ENCODE data around the gene ITGA5. TPM values are rescaled to one million over a fixed set of nuclear protein-coding genes. Genes with fewer than 3 reads are reported as not detected.

ITGA5 gene
- total RNA-seq, 1 experiment from 2014 or later: 12.2 TPM

- Histone ChIP-seq H2BK15ac (ENCODE audit: low read depth, low read length) (no peak overlapping the region), H3K9ac (ENCODE audit: extremely low read depth, insufficient read length, low read length) (no peak overlapping the region), H4K20me1 (ENCODE audit: control insufficient read depth, insufficient read depth, insufficient read length) (no peaks in the 10 kb centered on the region)
These were observed 39.5 kb downstream of the ITGA5 start for GRCh38 chr12:54379398-54380201.

More at GRCh38 chr12:54379398-54380201, 39.5 kb downstream of the ITGA5 start:
- no peak overlapping the region for H3K56ac ChIP-seq (ENCODE audit: insufficient read length, low read depth, low read length)
- H3K4me3 Mint-ChIP-seq: peak overlapping the region; percentile 62 to 81
- no peak overlapping the region for H3K14ac ChIP-seq (ENCODE audit: insufficient read depth, low read length)
- no peaks in the 10 kb centered on the region for H3K79me1 ChIP-seq (ENCODE audit: insufficient read depth, low read depth, low read length, poor library complexity, severe bottlenecking)
- H3K4ac ChIP-seq (ENCODE audit: low read depth, low read length): no peak overlapping the region
- H3T11ph ChIP-seq (ENCODE audit: low read length): no peak overlapping the region
- no peak overlapping the region; a peak in 1 of 7 replicates for H3K27ac Mint-ChIP-seq
- peak; percentile 100 for TF ChIP-seq CTCF (conservative IDR thresholded peaks at IDR 0.05)
- H3K27me3 ChIP-seq (ENCODE audit: insufficient read depth, low read length): no peaks in the 10 kb centered on the region
- no peak overlapping the region for H4K8ac ChIP-seq (replicated peaks; ENCODE audit: insufficient read length, low read depth, low read length)
- no peak overlapping the region for H2AFZ ChIP-seq (ENCODE audit: low read length)
- H3K4me1 Mint-ChIP-seq: peaks cover 24 to 30% of the 10 kb centered on the region in 2 experiments
- H2AK5ac ChIP-seq (ENCODE audit: insufficient read length, low read length): no peak overlapping the region
- no peaks in the 10 kb centered on the region for H3K9me3 ChIP-seq (ENCODE audit: control insufficient read depth, low read depth, low read length)
- H3K4me1 ChIP-seq (ENCODE audit: insufficient read depth, low read length): no peaks in the 10 kb centered on the region
- H3K23ac ChIP-seq (ENCODE audit: insufficient read length, low read depth, low read length): no peak overlapping the region
- no peak overlapping the region for H4K5ac ChIP-seq (ENCODE audit: insufficient read length, low read depth, low read length)
- no peak overlapping the region for H3K27ac ChIP-seq (ENCODE audit: insufficient read length, low read depth, low read length)
- H3K27me3 Mint-ChIP-seq (ENCODE audit: low read depth): peaks cover 31% of the 10 kb centered on the region
- WGBS (ENCODE audit: extremely low coverage, insufficient read length, low lambda C conversion rate): no CpG with 5 or more reads among the region's 19 CpGs
- no peaks in the 10 kb centered on the region for H3K9me3 Mint-ChIP-seq
- no peak overlapping the region for H2BK120ac ChIP-seq (ENCODE audit: low read depth, low read length, poor library complexity, severe bottlenecking)
- no peaks in the 10 kb centered on the region for H3K23me2 ChIP-seq (ENCODE audit: insufficient read length, low read depth, low read length, poor library complexity, severe bottlenecking)
- H3K18ac ChIP-seq (ENCODE audit: insufficient read length, low read depth, low read length): no peak overlapping the region
- no peaks in the 10 kb centered on the region for H3K79me2 ChIP-seq (ENCODE audit: insufficient read depth, low read length)
- H2BK12ac ChIP-seq (ENCODE audit: insufficient read length, low read depth, low read length): no peak overlapping the region
- H2BK20ac ChIP-seq (ENCODE audit: low read depth, low read length, poor library complexity, severe bottlenecking): no peak overlapping the region
- peak; percentile 96 for DNase-seq
- H2BK5ac ChIP-seq (ENCODE audit: insufficient read length, low read length): no peak overlapping the region
- H3K36me3 Mint-ChIP-seq (ENCODE audit: insufficient read depth in 1 of 3, low read depth in 3 of 3): peaks cover 6 to 33% (median 13%) of the 10 kb centered on the region in 3 experiments; a peak in 6 of 7 replicates
- H4K91ac ChIP-seq (ENCODE audit: insufficient read length, low read depth, low read length): no peak overlapping the region
- peak overlapping the region; percentile 23 for H3K4me2 ChIP-seq (ENCODE audit: insufficient read depth, insufficient read length, low read length)
